Endodermal cell (in vitro differentiated cells): ENCODE measurements around the gene RAB35. TPM values are rescaled to one million over a fixed set of nuclear protein-coding genes. Genes with fewer than 3 reads are reported as not detected.

Experiments used
- DNase-seq: peaks from one replicate; pipeline ENCODE4 v3.0.0-alpha.2; 2017
- H3K27ac ChIP-seq: 2 replicates; pipeline ENCODE4 v1.5.1; 2013; ENCODE audit warnings: mild to moderate bottlenecking, low read depth, low read length, moderate library complexity
- H3K27me3 ChIP-seq: 2 replicates; pipeline ENCODE4 v1.6.1; 2013; ENCODE audit warnings: mild to moderate bottlenecking, low read length, moderate library complexity; ENCODE audit not compliant: insufficient read depth, control insufficient read depth, poor library complexity, severe bottlenecking
- H3K36me3 ChIP-seq: 2 replicates; pipeline ENCODE4 v1.7.0; 2013; ENCODE audit warnings: mild to moderate bottlenecking, low read length, moderate library complexity; ENCODE audit not compliant: control insufficient read depth, insufficient read depth
- H3K4me1 ChIP-seq: one replicate; pipeline ENCODE4 v1.7.0; 2013; ENCODE audit warnings: low read length; ENCODE audit not compliant: control insufficient read depth, insufficient read depth
- H3K4me3 ChIP-seq: 2 replicates; pipeline ENCODE4 v1.5.1; 2013; ENCODE audit warnings: mild to moderate bottlenecking, low read length, moderate library complexity
- H3K9ac ChIP-seq: 2 replicates; pipeline ENCODE4 v1.6.1; 2013; ENCODE audit warnings: mild to moderate bottlenecking, low read length, moderate library complexity; ENCODE audit not compliant: poor library complexity, severe bottlenecking; ENCODE audit errors: extremely low read depth
- H3K9me3 ChIP-seq: 2 replicates; pipeline ENCODE4 v1.6.1; 2013; ENCODE audit warnings: mild to moderate bottlenecking, low read length, moderate library complexity; ENCODE audit not compliant: control insufficient read depth
- H3K27ac Mint-ChIP-seq: 2 replicates; pipeline ENCODE4 v1.8.0; 2020; ENCODE audit warnings: mixed read lengths
- H3K27me3 Mint-ChIP-seq: 2 replicates; pipeline ENCODE4 v1.8.0; 2021; ENCODE audit warnings: mild to moderate bottlenecking, mixed read lengths; ENCODE audit not compliant: insufficient read depth
- H3K36me3 Mint-ChIP-seq: 2 replicates; pipeline ENCODE4 v1.8.0; 2020; ENCODE audit warnings: low read depth, mixed read lengths
- H3K4me1 Mint-ChIP-seq: 2 replicates; pipeline ENCODE4 v1.8.0; 2020; ENCODE audit warnings: mixed read lengths
- H3K4me3 Mint-ChIP-seq: 2 replicates; pipeline ENCODE4 v1.8.0; 2020; ENCODE audit warnings: mild to moderate bottlenecking, moderate library complexity, mixed read lengths
- H3K9me3 Mint-ChIP-seq: 2 replicates; pipeline ENCODE4 v1.8.0; 2020; ENCODE audit warnings: mild to moderate bottlenecking, mixed read lengths
- CTCF ChIP-seq: fragments of 200-600 bp; sonication (generic); conservative IDR thresholded peaks from 2 replicates; pipeline ENCODE4 v1.5.0; 2021; ENCODE audit warnings: antibody characterized with exemption, mild to moderate bottlenecking
- WGBS, 2 experiments: methylation state at CpG; one replicate each; pipeline versions ENCODE4 v1.1.5 to v1.1.7; 2013; ENCODE audit warnings: missing lambda C conversion rate in 2 of 2, mixed read lengths in 1 of 2; ENCODE audit not compliant: insufficient coverage in 1 of 2, insufficient read length in 1 of 2; 5-methylcytosine and 5-hydroxymethylcytosine counted together
- total RNA-seq, 2 donors: library from RNA; stranded (reverse); fragmentation: NEBNext Ultra II Directional in 1 of 2; extraction: Animal tissue kit (Norgen Biotek cat#: 25700) in 1 of 2; gene quantifications; 2 replicates in 1 of 2; 3 replicates in 1 of 2; pipeline ENCODE4 v1.2.1, GENCODE V29; 2021

Gene RAB35
- total RNA-seq, 2 donors from 2014 or later, result 32.4 to 36.6 TPM

DNA sequence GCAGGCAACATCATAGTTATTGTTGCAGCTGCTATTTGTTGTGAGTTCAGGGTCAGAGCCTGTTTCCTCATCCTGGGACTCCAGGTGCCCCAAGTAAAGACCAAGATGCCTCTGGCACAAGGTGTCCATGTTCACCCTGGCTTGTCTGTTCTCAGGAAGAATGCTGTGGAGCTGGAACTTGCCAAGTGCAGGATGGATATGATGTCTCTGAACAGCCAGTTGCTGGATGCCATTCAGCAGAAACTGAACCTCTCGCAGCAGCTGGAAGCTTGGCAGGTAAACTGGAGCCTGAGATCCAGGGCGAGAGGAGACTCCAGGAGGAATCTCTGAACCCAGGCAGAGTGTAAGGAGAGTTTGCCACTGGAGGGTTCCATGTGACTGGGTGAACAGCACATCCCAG, 26.8 kb downstream of the RAB35 start:
- peaks cover 3% of the 10 kb centered on the region for H3K36me3 ChIP-seq
- H3K4me3 ChIP-seq, result no peak overlapping the region
- peak overlapping the region; percentile 47 for H3K27ac ChIP-seq
- H3K4me1 Mint-ChIP-seq, result peaks cover 18% of the 10 kb centered on the region
- no peaks in the 10 kb centered on the region for H3K27me3 Mint-ChIP-seq
- no peak for TF ChIP-seq CTCF
- H3K27ac Mint-ChIP-seq, result no peak overlapping the region
- H3K9ac ChIP-seq, result no peak overlapping the region
- no peaks in the 10 kb centered on the region for H3K9me3 Mint-ChIP-seq
- DNase-seq, result no peak
- WGBS, 2 experiments, result 94 to 100% methylated on average over 2 of the region's 2 CpGs
- no peak overlapping the region for H3K4me3 Mint-ChIP-seq
- H3K4me1 ChIP-seq, result peaks cover 5% of the 10 kb centered on the region
- H3K9me3 ChIP-seq, result no peaks in the 10 kb centered on the region
- H3K27me3 ChIP-seq, result no peaks in the 10 kb centered on the region
- H3K36me3 Mint-ChIP-seq, result peaks cover 11% of the 10 kb centered on the region

- H3K27me3 ChIP-seq, result no peaks in the 10 kb centered on the region
- no peak overlapping the region for H3K27ac ChIP-seq
- no peaks in the 10 kb centered on the region for H3K27me3 Mint-ChIP-seq
- peaks cover 5% of the 10 kb centered on the region for H3K4me1 ChIP-seq
- H3K27ac Mint-ChIP-seq, result no peak overlapping the region
- H3K9ac ChIP-seq, result no peak overlapping the region
- H3K4me3 ChIP-seq, result no peak overlapping the region
- H3K4me1 Mint-ChIP-seq, result peaks cover 18% of the 10 kb centered on the region
- no peaks in the 10 kb centered on the region for H3K9me3 Mint-ChIP-seq
- 91 to 100% methylated on average over 1 to 8 of the region's 8 CpGs for whole genome bisulfite sequencing, 2 experiments
- H3K36me3 Mint-ChIP-seq, result peaks cover 14% of the 10 kb centered on the region
- no peaks in the 10 kb centered on the region for H3K9me3 ChIP-seq
- TF ChIP-seq CTCF, result no peak
- no peaks in the 10 kb centered on the region for H3K36me3 ChIP-seq
- DNase-seq, result no peak
- H3K4me3 Mint-ChIP-seq, result no peak overlapping the region
These were observed 27.4 kb downstream of the RAB35 start for GRCh38 chr12:120089105-120089504.

DNA sequence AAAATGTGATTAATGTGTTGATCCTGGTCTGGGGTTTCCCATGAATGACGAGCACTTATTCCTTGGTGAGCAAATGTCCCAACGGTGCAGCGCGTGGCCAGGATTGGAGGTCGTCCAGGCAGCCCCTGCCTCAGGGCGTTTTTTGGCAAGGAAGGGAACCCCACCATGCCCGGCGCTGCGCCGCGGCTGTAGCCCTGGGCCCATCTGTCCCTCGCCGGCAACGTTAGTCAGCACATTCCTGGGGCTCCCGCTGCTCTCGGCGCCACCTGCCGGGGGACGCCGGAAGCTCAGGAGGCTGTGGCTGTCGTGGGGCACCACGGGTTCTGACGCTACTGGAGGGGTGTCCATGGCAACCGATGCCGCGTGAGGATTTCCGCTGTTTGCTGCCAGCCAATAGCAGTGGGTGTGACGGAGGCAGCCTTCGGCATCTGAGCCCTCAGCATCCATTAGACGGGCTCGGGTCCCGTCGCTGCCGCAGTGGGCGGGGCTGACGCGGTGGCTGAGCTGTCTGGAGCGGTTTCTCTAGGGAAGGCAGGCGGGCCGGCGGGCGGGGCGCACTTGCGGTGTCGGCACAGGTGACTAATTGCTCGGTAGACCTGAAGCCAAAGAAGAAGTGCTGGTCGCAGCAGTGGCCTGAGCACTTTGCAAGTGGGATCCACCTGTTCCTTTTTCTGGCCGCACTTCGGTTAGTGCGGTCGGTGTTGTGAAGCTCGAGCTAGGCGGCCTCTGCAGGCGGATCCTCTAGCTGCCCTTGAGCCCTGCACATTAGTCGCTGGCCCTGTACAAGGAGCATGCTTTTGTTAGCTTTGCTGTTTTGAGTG, 29.5 kb downstream of the RAB35 start:
- 1 to 3% methylated on average over 35 to 55 of the region's 55 CpGs for WGBS, 2 experiments
- Mint-ChIP-seq H3K27ac (peak overlapping the region; percentile 94), H3K9me3 (no peaks in the 10 kb centered on the region), H3K36me3 (peaks cover 18% of the 10 kb centered on the region), H3K4me1 (peaks cover 16% of the 10 kb centered on the region), H3K4me3 (peak overlapping the region; percentile 52), H3K27me3 (no peaks in the 10 kb centered on the region)
- H3K9me3 ChIP-seq, result no peaks in the 10 kb centered on the region
- peak; percentile 97 for TF ChIP-seq CTCF
- peaks cover 2% of the 10 kb centered on the region for H3K4me1 ChIP-seq
- no peaks in the 10 kb centered on the region for H3K27me3 ChIP-seq
- DNase-seq, result peak; percentile 100
- peak overlapping the region; percentile 80 for H3K4me3 ChIP-seq
- peak overlapping the region; percentile 30 for H3K9ac ChIP-seq
- no peaks in the 10 kb centered on the region for H3K36me3 ChIP-seq
- H3K27ac ChIP-seq, result peak overlapping the region; percentile 85
